ENCODE data around the gene PRR5L. TPM values are rescaled to one million over a fixed set of nuclear protein-coding genes. Genes with fewer than 3 reads are reported as not detected.

PRR5L gene
- polyA plus RNA-seq, 3 donors = 0.75 to 7.3 (median 2.8) TPM

DNA sequence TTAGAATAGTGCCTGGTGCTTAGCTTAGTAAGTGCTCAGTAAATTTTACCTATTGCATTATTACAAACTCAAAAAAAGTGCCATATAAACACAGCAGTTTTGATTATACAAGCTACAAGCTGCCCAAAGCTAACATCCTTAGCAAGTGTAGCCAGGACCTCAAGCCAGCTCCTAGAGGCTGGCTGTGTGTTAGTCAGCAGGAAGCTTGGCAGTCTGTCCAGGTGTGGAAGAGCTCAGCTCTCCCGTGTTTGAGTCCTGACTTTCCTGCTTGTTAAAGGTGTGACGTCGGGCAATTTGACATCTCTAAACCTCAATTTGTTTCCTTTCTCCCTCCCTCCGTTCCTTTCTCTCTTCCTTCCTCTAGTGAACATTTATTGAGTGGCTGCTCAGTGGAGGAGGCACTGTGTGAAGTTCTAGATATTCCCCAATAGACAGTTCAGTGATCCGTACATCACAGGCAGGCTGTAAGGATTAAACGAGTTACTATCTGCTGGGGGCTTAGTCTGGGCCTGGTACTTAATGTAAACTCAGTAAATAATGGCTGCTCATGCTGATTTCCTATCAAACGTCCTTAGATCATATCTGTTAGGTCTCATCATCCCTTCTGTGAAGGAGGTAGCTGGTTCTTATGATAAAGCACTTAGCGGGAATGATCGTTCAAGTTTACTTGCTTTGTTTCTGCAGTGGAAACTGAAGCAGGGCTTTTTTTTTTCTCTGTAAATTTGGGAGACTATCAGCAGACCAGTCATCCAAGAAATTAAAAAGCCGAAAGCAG, 68.7 kb downstream of the PRR5L start:
- H3K27ac ChIP-seq (ENCODE audit: low read depth, low read length) = no peak overlapping the region
- WGBS, 3 donors = 49 to 62% (median 55%) methylated on average over 10 of the region's 10 CpGs

DNA sequence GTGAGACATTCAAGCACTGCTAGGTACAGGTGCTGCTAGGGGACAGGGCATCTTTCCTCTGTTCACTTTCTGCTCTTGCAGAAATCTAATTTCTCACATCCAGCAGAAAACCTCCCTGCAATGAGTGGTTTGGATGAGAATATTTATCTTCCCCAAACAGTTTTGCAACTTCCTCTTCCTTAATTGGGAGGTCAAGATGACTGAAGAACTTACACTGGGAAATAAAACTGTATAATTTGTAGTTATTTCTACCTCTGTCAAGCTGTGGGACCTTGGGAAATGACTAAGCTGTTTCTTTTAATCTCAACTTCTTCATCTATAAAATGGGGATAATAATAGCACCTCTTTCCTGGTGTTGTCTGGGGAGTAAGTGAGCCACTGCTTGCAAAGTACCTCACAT, 69.8 kb downstream of the PRR5L start:
- no peak overlapping the region for H3K27ac ChIP-seq (ENCODE audit: low read depth, low read length)

DNA sequence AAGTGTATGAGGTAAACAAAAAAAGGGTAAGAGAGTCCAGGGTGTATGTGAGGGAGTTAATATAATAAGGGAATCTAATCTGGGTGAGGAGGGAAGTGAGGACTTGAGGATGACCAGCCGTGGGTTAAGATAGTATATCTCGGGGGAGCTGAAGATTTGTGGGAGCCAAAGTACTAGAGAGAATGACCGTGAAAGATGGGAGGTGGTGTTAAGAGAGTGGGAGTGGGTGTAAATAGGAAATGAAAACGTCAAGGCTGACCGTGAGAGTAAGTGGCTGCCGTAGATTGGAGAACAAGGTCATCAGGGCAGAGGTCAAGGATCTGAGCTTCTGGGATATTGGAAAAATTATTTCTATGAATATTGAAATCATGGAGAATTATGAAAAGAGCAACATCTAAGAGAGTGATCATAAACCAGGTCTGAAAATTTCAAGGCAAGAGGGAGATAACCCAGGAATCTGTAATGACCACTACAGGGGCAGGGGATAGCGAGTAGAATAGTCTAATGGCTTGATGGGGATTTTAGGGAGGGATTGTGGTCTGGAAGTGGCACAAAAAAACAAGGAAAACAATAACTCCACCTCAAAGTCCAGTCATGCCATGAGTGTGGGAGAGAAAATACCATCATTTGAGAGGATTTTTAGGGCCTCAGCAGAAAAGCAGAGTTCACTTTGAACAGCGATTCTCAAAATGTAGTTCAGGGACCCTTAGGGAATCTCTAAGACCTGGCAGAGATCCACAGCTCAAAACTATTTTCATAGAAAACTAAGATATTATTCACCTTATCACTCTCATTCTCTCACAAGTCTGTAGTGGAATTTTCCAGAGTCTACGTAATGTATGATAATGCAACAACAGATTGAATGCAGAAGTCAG, 72.0 kb downstream of the PRR5L start:
- WGBS, 3 donors = 63 to 70% (median 65%) methylated on average over 9 of the region's 9 CpGs
- no peak overlapping the region for H3K27ac ChIP-seq (ENCODE audit: low read depth, low read length)

DNA sequence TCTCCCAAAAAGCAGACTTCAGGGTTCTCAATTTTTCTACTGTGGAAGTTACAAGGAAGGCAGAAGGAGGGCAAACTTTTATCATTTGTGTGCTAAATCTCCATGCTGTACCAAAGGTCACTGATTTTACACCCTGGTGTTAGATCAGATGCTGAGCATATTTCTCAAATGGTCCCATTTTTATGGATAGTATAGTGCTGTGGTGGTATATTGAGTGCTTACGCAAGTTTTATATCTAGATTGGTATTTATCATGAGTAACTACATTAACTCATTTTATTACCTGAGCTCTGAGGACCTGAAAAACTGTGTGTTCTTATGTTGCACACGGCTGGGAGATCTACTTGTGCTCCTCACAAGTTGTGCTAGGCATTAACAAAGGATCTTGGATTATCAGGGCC, 75.1 kb downstream of the PRR5L start:
- no peak overlapping the region for H3K27ac ChIP-seq (ENCODE audit: low read depth, low read length)
- WGBS, 3 donors = 94 to 99% (median 95%) methylated on average over 2 of the region's 2 CpGs

DNA sequence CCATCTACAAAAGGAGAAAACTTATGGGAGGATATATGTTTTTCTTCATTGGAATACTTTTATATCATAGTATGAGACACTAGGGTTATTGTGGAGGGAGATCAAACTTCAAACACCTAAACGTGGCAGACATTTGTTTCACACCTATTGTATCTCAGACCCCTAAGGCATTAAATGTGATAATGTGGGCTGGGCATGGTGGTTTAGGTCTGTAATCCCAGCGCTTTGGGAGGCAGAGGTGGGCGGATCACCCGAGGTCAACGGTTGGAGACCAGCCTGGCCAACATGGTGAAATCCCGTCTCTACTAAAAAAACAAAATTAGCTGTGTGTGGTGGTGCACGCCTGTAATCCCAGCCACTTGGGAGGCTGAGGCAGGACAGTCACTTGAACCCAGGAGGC, 75.5 kb downstream of the PRR5L start:
- H3K27ac ChIP-seq (ENCODE audit: low read depth, low read length) = no peak overlapping the region
- 89 to 94% (median 90%) methylated on average over 7 of the region's 7 CpGs for WGBS, 3 donors

DNA sequence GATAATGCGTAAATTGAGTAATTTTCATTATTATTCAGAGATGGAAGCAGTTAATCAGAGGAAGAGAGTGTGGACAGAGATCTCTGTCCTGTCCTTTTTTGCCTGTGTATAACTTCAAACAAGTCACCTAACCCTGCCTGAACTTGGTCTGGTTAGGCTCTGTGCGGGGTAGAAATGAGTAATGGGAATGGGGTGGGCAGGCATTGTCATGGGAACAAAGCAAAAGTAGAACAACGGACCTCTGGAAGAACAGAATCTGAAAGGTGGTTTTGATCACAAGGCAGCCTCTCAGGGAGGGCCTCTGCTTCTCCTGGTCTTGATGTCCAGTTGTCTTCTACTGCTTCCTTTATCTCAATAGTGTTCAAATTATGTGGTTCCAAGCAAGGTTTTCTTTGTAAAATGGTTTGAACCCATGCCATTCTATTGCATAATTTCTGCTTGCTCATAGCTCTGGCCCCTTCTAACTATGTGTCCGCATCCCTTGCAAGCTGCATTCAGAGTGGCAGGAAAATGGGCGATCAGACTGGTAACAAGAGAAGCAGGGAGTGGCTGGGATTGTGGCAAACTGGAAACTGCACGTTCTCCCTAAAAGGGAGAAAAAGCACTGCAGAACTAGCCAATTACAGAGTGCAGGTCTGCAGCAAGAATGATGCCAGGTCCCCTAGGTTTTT, 76.1 kb downstream of the PRR5L start:
- H3K27ac ChIP-seq (ENCODE audit: low read depth, low read length) = no peak overlapping the region
- 69 to 79% (median 72%) methylated on average over 6 of the region's 6 CpGs for WGBS, 3 donors

DNA sequence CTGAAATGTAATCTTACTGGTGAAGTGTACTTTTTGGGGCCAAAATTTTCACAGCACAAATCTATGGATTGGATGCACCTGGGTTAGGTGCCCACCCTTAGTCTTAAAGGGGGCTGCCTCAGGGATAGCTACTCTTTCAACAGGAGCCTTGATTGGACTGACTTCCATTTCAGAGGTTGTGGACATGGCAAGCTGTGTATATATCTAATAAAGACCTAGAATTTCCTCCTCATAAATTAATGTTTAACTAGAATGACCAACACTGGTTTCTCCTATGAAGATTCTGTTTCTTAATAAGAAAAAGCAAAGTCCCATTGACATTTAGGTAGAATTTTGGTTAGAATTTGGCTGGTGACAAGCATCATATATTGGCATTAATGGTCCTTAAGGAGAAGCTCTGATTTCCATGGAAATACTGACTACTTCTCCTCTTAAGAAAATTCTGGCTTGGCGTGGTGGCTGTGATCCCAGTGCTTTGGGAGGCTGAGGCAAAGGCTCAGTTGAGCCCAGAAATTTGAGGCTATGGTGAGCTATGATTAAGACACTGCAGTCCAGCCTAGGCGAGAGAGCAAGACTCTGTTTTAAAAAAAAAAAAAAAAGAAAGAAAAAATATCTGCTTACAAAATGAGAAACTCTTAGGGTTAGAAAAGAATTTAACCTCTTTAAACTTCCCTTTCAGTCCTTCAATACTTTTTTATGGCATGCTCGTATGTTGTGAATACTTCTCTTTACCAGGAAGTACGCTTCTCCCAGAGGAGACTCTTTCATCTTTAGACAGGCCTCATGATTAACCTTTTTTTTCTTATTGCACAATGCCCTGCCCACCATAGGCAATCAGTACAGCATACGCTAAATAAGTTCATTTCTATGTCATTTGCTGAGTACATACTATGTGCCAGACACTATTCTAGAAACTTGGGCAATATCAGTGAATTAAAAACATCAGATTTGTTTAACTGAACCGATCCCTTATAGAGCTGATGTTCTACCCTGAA, 77.2 kb downstream of the PRR5L start:
- 46 to 70% (median 52%) methylated on average over 6 of the region's 6 CpGs for WGBS, 3 donors
- H3K27ac ChIP-seq (ENCODE audit: low read depth, low read length) = no peak overlapping the region

DNA sequence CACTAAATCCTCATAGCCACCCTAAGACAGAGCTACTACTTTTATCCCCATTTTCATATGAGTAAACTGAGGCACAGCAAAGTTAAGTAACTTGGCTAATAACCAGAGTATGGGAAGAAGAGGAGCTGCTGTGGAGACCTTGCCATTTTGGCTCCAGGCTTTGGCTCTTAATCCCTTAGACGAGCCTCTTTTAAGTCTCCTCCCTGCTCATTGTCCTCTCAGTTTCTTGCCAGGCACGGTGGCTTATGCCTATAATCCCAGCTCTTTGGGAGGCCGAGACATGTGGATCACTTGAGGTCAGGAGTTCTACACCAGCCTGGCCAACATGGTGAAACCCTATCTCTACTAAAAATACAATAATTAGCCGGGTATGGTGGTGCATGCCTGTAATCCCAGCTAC, 78.6 kb downstream of the PRR5L start:
- H3K27ac ChIP-seq (ENCODE audit: low read depth, low read length) = no peak overlapping the region
- WGBS, 3 donors = 79 to 86% (median 80%) methylated on average over 4 of the region's 4 CpGs

DNA sequence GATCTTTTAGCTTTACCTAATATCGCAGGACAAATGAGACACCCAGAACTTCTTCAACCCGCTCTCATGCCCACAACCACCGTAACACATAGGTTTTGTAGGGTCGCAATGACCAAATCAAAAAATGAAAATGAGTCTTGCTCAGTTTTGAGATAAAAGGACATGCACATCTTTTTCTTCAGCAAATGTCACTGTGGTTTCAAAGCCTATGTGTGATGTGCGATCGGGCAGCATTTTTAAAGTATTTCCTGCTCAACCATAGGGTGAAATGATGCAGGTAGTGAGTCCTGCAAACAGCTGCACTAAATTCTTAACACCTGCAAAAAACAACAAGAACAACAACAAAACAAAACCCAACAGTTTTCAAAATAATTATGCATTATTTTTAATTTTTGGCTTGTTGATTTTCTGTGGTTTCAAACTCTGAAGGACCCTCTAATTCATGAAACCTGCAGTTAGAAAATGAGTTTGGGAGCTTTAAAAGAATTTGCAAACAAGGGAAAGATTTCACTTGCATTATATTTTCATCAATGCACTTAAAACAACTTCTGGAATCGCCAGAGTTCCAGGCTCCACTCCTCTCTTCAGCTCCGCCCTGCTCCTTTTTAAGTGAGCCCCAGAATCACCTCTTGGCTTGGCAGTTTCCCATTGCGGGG, 79.4 kb downstream of the PRR5L start:
- H3K27ac ChIP-seq (ENCODE audit: low read depth, low read length) = no peak overlapping the region
- WGBS, 3 donors = 64 to 70% (median 66%) methylated on average over 9 of the region's 9 CpGs

DNA sequence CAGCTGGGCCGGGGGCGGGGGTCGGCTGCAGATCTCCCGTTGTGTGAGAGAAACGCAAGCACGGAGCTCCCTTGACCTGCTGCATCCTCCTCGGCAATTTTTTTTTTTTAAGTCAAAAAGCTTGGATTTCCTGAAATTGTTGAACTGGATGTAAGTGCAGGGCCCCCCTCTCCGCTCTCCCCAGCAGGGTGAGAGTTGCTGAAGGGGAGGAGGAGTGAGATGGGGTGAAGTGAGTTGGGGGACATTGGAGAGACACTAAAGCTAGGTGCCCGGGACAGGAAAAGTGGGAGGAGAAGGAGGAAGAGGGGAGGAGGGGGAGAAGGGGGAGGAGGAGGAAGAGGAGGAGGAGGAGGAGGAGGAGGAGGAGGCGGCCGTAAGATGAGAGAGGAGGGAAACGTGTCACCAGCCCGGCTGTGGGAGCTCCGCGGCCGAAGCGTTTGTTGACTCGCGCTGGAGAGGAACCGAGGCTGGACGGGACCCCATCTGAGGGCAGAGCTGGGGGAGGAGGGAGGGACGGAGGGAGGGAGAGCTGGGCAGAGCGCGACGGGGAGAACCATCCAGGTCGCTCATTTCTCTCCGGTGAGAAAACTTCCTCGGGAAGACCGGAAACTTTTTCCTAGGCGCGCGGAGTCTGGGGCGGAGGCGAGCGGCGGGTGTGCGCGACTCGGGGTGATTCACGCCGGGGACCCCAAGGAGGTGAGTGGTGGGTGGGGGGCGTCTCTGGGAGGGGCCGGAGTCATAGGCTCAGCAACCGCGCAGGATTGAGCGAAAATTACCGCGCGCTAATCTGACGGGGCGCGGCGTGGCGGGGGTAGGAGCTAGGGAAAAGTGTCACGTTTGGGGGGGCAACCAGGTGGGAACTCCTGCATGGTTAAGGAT, 80.2 kb downstream of the PRR5L start:
- H3K27ac ChIP-seq (ENCODE audit: low read depth, low read length) = no peak overlapping the region
- 1 to 4% (median 1%) methylated on average over 54 to 55 of the region's 55 CpGs for WGBS, 3 donors

DNA sequence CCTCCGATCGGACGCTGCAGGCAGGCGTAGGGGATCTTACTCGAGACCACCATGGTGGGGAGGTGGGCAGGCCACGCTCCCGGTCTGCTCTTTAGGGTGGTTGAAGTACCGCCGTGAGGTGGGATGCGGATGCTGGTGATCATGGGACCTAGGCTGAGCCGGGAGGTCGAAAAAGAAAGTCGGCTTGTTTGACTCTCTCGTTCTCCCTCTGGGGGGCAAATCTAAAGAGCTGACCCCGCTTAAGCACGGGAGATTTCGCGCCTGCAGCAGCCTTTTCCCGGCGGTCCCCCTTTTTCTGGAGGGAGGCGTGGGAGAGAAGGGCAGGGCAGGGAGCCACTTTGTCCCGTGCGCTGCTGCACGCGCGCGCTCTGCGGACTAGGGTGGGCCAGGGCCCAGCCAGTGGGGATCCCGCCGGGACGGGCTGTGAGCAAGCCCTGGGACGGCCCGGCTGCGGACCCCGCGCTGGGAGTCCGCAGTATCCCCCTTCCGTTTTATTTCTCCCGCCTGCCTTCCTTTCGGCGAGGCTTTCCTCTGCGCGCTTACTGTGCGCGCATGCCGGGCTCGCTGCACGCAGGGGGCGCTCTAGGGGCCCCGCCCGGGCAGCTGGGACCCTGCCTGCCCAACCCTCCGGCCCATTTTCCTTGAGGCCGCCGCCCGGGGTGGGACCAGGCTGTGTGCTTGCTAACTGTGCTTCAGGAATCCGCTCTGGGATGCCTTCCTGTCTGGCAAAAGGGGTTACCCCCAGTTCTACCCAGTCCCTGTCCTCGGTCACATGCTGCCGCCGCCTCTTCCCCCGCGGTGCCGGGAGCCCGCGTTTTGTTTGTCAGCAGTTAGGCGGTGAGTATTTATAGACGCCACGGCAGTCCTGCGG, 81.0 kb downstream of the PRR5L start:
- WGBS, 3 donors = 0 to 1% (median 1%) methylated on average over 66 to 68 of the region's 68 CpGs
- no peak overlapping the region for H3K27ac ChIP-seq (ENCODE audit: low read depth, low read length)

DNA sequence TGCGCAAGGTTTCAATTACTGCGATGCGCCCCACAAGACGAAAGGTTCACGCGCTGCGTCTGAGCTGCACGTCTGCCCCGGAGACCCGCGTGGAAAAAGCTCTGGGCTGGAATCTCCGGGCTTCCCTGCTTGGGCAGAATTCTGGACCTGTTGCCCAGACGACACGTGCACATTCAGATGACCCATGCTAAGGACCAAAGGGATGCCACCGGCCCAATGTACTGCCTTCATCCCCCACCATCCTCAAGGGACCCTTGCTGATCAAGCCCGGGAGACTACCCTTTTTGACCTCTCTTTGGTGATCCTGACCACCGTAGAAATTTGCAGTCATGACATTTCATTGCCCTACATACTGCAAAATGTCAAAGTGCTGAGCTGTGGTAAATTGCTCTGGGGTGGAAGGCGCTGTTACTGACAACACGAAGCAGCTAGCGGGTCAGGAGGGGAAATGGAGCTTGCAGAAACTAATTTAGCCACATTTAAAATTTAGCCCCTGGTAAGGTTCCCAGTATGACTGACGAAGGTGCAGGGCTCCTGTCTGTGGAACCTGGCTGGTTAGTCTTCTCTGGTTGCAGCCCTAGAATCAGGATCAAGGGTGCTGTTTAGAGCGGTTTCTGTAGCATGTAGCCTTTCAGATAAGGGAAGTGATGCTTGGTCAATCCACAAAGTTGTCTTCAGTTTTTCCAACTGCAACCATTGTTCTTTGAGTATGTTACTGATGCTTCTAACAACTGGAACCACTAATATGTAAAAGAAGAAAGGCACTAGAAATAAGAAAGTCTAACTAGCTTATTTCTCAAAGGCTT, 81.9 kb downstream of the PRR5L start:
- 13 to 20% (median 18%) methylated on average over 22 of the region's 22 CpGs for WGBS, 3 donors
- no peak overlapping the region for H3K27ac ChIP-seq (ENCODE audit: low read depth, low read length)

DNA sequence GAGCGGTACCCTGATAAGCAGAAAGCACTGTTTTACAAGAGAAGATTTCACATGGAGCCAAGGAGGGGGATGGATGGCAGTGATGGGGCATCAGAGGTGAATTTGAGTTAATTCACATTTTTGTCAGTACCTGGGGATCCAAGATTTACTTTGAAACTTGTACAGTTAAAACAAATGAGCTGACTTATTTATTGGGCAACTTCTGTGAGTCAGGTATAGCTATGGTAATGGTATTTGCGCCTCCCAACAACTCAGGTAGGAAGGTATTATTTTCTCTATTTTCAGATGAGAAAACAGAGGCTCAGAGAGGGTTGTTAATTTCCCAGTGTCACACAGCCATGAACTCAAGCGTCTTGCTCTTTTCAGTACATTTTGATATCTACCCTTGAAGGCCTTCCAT, 83.6 kb downstream of the PRR5L start:
- 94 to 96% (median 95%) methylated on average over 3 of the region's 3 CpGs for WGBS, 3 donors
- H3K27ac ChIP-seq (ENCODE audit: low read depth, low read length) = no peak overlapping the region

DNA sequence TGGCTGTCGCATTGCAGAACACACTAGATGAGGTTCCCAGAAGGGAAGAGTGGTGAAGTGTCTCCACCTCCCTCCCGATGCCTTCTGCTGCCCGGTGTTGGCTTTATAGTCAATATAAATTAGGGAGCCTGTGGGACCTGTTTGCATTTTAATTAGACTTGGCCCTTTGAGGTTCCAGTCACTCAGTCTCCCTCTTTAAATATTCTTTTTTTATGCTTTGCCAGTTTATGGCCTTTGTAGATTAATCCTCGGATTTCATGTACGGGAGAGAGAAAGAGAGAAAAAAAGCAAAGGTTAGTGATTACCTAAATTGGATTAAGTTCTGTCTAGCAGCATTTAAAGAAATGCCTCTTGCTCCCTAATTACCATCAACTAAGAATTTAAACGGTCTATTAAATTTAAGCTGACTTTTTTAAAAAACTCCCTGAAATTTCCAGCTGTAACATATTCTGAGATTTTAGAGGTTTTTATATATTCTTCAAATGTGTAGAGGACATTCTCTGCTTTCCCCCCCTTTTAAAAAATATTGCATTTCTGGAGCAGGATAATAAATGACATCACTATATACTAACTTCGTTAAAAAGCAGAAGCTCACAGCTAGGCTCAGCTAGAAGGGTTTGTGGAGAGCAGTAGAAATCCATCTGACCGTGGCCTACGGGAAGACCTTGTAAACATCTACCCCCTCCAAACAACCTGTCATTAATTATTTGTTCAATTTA, 84.4 kb downstream of the PRR5L start:
- WGBS, 3 donors = 69 to 85% (median 83%) methylated on average over 9 of the region's 9 CpGs
- no peak overlapping the region for H3K27ac ChIP-seq (ENCODE audit: low read depth, low read length)

DNA sequence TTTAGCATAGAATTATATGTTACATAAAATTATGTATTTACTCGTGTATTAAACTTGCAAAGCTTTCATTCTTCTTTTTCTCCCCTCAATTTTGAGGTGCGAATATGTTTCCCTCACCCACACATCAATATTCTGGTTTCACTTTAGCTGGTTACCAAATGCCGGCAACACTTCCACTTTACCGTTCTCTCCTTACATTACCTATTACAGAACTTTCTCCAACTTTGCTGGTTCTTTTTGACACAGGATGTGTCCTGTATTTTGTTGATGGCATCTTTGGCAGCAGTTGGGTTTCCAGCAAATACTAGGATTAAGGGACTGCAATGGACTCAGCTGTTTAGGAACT, 84.9 kb downstream of the PRR5L start:
- H3K27ac ChIP-seq (ENCODE audit: low read depth, low read length) = no peak overlapping the region
- WGBS, 3 donors = 61 to 84% (median 69%) methylated on average over 4 of the region's 4 CpGs
